NCI-H1048 (cell line): ENCODE data around the gene KCNQ1.

Source experiments
- DNase-seq: peaks from one replicate; lab custom pipeline; 2025; lab: John Stamatoyannopoulos, UW

KCNQ1 gene

DNA sequence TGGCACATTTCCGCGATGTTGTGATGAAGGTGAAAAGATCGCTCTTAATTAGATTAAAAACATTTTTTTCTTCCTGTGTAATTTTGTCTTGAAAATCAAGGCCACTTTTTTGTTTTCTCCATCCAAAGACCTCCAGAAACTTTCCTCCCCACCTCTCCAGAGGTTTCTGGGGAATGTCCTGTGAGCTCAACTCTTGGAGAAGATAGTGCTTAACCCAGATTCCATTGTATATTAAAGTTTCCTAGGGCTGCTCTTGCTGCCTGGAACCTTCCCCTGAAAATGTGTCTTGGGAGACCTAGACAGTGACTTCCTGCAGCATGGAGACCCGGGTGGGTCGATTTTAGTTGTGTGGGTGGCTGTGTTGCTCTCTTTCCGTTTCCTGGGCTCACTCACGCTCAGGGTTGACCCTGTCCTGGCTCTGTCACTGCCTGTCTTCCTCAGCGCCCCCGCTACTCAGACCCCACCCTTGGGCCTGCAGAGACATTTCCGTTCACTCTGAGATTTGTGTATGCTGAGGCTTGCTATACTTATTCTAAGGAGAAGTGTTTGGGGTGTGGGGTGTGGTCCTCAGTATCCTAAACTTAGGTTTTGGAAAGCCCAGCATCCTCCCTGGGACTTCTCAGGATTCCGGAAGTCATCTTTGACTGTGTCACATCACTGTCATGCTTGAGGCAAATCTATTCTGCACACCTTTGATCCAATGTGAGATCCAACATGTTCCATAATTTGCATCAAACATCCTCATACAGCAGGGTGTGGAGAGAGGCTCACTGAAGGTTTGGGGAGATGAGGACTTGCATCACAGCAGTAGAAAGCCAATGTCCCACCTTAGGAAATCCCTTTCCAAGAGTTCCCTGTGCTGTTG, 207.8 kb downstream of the KCNQ1 start:
- DNase-seq: no peak

DNA sequence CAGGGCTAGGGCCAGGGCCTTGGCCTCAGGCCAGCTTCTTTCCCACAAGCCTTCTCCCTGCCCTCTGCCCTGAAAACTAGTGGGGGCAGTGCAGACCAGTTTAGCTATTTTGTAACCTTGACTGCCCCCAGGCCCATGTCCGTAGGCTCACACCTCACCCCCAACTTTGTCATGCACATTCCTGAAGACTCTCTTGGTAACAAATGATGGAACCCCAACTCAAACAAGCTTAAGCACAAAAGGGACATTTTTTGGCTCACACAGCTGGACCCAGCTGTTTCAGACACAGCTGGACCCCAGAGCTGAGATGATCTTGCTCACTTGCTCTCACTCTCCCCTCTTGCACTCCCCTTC, 208.4 kb downstream of the KCNQ1 start:
- DNase-seq: no peak

DNA sequence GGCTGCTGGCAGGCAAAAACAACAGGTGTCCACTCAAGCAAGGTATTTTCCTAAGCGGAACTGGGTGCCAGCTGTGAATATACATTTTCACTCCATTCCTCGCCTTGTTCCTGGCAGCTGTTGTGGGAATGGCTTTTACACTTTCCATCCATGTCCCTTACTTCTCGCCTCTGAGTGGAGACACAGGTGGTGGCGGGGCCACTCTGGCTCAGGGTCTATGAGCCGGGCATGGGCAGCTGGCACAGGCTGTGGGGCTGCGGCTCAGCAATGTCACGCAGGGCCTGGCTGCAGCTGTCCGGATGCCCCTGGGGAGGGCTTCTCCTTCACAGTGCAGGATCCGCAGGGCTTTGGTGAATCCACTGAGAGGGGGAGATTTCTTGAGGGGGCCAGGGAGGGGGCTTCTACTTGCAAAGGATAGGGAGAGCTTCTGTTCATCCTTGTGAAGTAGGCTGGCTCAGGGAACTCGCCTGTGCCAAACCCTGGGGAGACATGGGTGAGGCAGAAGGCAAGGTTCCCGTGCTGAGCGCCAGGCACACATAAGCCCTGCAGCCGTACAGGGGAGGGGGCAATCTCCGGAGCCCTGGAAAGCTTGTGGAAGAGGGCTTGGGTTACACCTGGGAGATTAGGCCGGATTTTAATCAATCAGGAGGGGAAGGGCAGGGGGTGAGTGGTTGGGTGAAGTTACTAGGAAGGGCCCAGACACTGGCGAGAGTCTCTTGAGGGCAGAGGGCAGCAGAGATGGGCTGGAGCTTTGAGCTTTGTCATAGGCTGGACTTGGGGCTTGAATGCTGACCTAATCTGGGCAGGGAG, 209.3 kb downstream of the KCNQ1 start:
- no peak for DNase-seq

DNA sequence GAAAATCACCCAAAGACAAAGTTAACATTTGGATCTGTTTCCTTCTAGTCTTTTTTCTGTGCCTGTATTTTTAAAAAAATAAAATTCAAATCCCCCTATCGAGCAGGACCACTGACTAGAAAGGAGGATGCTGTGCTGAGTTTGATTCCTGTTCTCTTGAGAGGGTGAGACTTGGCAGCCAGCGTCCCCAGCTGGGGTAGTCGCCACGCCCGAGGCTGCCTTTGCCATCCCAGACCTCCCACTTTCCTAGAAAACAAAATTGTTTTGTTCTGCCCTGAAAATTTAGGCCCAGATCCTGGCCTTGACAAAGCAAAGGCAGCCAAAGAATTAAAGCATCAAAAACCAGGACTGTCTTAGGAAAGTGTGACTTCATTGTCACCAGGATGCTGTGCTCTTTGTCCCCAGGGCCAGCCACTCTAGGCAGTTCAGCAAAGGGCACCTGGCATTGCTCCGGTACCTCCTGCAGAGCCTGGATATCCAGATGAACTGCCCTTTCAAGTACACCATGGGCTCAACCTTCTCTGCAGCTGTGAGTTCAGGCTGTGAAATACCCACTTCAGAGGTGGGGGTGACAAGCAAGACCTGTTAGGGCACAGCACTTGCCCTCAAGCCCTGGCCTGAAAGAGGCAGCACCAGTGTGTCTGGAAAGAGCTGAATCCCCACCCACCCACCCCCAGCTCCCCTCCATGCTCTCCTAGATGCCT, 210.4 kb downstream of the KCNQ1 start:
- DNase-seq: no peak

DNA sequence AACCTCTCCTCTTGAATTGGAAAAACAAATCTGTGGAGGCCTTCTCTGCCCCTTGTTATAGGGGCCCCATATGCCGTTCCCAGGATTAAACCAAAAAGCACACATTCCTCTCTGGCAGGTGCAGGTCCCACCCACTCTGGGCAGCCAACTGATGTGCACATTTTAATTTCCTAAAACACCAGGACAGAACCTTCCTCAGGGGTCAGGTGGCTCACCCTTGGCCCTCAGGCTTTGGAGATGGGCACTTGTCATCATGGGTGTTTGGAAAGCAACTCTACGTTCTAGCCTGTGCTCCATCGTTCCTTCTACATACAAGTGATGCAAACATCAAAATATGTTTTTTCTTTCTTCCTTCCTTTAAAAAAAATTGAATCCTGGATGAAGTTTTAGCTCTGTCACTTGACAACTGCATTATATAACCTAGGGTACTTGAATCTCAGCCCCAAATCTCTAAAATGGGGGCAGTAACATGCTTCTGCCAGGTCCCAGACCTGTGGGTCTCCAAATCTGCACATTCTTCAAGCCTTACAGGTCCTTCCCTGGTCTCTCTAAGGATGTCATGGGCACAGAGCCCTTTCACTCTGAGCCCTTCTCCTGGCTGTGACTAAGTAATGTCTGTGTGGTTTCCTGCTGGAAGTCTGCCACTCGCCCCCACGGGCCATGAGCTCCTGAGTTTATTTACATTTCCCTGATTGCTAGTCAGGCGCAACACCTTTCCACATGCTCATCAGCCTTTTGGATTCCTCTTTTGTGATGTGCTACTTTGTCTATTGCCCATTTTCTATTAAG, 211.2 kb downstream of the KCNQ1 start:
- no peak for DNase-seq

DNA sequence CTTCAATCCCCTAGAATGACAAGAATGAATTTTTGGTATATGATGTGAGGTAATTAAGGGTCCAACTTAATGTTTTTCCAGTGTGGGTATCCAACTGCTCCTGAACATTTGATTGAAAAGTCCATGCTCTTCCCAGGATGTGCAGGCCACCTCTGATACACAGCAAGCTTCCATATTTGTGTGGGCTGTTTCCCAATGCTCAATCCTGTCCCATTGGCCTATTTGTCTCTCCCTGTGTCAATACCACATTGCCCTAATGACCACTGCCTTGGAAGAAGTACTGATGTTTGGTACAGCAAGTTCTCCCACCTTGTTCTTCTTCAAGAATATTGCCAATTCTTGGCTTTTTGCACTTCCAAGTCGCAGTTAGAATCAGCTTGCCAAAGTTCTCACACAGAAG, 212.1 kb downstream of the KCNQ1 start:
- no peak for DNase-seq

DNA sequence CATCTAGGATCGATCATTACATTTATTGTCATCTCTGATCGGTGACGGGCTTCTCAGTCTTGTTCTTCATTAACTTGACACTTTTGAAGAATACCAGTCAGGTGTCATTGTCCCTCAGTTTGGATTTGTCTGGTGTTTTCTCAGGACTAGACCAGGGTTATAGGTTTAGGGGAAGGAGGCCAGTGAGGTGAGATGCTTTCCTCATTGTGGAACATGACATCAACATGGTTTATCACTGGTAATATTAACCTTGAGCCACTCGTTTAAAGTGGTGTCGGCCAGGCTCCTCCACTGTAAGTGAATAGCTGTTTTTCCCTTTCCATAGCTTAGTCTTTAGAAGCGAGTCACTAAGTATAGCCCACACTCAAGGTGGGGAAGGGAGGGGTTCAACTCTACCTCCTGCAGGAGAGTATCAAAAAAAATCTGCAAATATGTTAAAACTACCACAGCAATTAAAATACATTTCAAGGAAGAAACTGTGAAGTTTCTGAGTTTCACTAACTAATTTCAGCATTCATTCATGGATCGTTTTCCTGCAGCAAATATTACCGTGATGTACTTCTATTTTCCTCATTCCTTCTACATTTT, 213.0 kb downstream of the KCNQ1 start:
- no peak for DNase-seq

DNA sequence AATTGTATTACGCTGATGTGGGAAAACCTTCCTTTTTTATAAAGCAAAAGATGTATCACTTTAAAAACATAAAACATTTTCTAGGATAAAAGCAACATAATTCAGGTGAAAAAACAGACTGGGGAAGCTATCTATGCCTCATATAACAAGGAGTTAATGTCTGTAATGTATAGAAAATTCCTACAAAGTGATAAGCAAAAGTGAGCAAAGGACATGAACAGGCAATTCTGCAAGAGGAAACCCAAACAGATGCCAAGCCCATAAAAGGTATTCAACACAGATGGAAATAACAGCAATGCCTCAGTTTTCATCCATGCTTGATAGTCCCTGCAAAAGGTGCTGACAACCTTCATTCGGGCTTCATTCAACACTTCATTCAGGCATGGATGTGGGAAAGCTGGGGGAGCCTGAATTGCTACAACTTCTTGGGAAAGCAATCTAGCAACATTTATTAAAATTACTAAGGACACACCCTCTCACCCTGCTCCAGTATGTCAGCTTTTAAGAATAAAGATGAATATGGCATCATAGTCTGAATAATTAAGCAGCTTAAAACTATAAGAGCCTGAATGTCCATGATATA, 215.6 kb downstream of the KCNQ1 start:
- no peak for DNase-seq

DNA sequence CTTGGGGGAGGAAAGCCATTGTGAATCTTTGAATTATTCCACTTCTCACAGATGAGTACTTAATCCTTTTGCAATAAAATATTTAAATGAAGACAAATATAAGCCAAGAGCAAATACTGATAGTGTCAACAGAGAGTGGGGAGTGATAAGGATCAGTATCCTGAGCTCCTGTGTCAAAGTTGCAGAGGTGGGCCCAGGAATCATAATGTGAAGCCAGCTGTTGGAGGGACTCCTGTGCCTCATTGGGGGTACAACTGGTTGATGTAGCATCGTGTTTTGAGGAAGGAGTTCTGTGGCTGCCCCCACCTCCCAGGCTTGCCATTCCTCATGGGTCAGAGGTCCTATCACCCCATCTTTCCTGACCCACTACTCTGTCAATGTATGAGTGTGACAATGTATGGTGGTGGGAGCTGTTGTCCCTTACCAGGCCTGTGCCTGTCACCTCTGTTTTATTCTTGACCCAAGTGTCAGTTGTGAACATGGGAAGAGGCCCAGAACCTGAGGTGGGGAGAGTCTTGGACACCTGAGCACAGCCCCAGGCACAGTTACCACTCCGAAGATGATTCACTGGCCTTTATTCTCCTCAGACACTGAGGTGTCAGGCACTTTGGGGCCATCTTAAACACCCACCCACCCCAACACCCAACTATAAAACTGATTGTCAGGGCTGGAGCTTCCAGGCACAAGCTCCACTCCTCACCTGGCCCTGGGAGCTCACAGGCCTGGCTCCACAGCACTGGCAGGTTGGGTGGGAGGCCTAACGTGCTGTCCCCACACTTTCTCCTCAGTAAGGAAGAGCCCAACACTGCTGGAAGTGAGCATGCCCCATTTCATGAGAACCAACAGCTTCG, 216.6 kb downstream of the KCNQ1 start:
- no peak for DNase-seq

DNA sequence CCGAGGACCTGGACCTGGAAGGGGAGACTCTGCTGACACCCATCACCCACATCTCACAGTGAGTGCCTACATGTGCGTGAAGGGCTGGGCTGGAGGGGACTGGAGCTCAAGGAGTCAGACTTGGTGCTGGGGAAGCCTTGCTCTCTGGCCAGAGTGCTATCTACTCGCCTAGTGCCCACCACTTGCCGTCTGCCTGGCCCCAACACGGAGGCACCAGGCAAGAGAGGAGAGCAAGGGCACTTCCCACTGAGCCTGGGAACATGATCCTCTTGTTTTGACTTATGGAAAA, 217.2 kb downstream of the KCNQ1 start:
- no peak for DNase-seq

DNA sequence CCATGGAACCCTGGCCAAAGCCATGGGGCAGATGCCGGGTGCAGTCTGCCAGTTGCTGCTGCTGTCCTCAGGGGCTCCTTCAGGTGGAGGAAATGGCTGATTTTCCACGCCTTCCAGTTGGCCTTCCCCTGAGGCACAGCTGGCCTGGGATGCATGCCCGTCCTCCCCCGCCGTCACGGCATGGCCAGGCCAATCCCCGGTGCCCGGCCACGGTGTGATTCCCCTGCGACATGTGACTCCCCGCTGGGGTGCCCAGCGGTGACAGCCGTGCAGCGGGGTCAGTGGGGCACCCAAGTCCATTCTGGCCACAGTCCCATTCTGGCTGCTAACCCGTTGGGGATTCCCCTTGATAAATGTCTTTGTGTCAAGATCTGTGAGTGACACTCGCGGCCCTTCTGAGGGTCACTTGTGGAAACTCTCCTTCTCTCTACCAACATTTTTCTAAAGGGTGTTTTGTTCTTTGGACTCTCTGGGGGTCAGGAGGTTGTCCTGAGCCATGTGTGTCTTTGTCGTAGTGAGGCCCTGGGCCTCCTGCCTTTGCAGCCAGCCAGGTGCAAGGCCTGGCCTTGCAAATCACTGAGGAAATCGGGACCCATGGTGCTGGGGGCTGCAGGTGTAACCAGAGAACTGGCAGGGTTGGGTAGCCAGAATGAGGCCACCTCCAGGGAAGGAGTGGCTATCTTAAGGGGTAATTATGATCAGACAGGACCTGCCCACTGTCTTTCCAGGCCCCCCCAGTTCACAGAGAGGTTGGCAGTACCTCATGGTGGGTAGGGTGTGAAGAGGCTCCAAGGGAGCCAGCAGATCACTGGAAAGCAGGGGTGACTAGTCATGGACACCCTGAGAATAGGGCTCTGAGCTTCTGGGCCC, 217.9 kb downstream of the KCNQ1 start:
- no peak for DNase-seq

DNA sequence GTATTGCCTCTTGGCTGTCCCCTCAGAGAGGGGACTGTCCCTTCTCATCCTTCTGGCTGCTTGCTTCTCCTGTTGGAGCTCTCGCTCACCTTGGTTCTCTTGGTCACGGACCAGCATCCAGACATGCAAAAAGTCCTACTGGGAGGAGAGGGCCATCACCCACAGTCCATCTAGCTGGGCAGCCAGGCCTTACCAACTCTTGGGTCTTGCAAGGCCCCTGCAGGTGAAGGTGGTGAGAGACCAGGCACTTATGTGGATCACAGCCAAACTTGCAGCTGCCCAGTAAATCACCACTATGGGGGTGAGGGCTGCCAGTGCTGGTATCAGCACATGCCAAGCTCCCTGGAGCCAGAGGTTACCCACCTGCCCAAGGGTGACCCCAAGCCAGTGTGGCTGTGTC, 218.7 kb downstream of the KCNQ1 start:
- no peak for DNase-seq

DNA sequence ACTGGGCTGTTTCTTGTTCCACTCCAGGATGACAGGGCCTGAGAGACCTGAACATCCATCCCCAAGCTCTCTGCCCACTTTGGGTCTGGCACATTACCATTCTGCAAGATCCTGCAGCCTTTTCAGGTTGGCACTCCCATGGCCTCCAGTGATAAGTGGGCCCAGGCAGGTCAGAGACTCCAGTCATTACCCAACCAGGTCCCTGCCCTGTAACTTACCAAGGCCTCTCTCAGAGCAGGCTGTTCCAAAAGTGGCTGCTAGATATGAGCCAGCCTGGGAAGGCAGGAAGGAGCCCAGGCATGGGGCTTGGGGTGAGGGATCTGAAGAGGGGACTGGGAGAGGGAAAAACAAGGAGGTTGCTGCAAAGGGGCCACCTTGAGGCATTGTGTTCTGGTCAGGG, 219.1 kb downstream of the KCNQ1 start:
- DNase-seq: no peak

DNA sequence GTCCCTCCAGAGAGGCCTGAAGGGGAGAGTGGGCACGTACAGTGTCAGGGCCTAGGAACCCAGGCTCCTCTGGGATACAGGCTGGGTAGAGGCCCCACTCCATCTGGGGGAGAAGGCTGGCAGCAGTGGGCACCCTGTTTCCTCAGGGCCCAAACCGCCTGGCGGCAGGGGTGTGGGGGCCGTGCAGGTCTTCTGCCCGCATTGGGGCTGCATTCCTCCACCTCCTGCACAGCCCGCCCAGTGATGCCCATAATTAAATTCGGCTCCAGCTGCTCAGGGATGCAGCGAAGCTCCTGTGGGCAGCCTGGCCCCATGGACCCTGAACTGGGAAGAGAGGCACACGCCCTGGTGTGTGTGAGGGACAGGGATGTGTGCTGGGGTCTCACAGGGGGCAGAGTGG, 219.6 kb downstream of the KCNQ1 start:
- no peak for DNase-seq

DNA sequence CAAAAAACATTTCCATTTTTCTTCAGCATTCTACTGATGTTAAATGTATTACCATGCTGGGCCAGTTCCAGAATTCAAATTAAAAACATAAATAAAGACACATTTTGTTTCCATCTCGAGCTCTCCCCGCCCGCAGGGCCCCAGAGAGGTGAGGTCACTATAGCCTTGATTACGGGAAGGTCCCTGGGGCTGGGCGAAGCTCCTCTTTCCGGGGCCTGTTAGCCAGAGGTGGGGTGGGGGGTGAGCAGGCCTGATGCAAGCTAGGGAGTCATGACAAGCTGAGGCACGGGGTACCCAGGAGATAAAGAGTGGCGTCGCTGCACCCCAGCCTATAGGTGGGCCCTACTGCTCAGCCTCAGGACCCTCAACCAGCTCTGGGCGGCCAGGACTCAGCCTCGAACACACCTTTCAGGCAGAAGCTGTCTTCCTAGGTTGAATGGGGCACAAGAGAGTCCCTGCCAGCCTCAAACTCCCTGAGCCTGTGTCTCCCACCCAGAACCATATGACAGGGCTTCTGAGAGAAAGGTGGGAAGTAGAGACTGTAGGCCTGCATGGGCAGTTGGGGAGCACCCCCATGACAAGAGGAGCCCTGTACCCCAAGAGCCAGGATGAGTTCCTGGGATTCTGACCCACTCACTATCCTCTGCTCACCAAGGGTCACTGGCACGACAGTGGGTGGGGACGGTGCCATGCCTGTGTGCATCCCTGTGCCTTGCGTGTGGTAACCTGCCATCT, 220.2 kb downstream of the KCNQ1 start:
- DNase-seq: no peak

DNA sequence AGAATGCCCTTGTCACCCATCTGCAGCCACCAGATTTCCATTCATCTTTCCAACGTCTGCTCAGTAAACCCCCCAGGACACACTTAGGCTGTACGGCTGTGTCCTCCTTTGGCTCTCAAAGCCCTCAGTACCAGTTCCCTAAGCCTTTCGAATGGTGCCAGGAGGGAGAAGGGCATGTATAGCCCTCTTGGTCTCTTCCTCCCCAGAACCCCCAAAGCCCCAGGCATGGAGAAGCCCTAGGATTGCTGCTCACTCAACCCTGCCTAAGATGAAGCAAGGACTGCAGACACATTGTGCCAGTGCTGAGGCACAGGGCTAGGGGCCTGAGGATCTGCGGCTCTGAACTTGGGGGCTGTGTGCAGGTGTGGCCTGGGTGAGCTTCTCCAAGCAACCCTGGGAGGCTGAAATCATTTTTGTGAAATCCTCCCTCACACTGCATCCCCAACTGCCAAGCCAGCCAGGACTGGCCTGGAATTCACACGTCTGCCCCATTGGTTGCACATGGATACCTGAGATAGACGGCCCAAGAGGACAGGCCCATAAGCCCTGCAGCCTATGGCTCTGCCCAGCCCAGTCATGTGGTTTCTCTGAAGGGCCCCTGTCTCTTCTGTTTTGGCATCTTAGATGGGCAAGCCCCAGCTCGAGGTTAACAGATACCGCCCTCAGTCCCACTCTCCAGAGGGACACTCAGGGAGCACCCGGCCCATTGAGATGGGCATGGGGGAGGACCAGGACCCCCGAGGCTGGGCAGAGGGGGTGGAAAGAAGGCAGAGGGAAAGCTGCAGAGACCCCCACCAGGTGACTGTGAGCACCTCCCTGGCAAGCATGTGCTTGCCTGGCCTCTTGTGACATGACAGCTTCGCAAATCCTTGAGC, 221.0 kb downstream of the KCNQ1 start:
- no peak for DNase-seq

DNA sequence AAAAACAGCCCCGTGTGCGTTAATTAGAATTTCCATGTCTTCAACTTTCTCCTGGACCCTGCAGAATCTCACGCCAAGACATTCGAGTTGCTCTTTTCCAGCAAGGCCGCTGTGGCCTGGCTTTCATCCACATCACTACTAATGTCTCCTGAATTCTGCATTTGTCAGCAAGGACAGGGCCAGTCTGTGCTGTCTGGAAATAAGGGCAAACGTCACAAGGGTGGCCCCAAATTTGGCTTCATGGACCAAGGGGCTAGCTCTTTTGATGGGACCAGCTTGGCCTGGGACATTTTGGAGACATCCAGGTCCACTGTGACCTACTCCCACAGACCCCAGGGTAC, 221.6 kb downstream of the KCNQ1 start:
- DNase-seq: no peak
